GM10847 (cell line): Measurements from ENCODE around the gene RUSC2.

ENCODE experiments used
- POLR2A ChIP-seq: IDR thresholded peaks from 2 replicates; pipeline ENCODE4 v1.6.1; 2011; ENCODE audit not compliant: insufficient read length; ENCODE audit errors: extremely low read depth

Gene RUSC2

DNA sequence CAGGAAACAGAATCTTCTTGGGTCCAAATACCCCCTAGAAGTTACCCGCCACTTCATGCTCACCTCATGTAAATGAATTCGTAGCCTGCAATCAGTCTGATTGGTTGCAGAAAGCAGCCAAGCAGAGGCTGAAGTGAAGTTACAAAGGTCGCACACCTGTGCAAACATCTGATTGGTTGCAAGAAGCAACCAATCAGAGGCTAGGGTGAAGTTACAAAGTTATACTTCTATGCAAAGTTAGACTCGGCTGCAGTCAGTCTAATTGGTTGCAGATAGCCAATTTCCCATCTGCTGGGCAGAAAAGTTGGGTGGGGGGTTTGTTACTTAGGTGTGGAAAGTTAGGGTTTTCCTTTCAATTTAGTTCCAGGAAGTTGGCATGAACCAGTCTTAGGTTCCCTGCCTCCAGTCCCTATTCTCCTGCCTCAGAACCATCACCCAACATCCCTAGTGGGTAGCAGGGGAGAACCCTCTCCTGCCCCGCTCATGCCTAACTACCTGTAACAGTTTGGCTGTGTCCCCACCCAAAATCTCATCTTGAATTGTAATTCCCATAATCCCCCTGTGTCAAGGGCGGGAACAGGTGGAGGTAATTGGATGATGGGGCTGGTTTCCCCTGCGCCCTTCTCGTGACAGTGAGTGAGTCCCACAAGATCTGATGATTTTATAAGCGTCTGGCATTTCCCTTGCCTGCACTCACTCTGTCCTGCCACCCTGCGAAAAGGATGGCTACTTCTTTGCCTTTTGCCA is 1.2 kb upstream of the RUSC2 start:
- no peak for TF ChIP-seq POLR2A

DNA sequence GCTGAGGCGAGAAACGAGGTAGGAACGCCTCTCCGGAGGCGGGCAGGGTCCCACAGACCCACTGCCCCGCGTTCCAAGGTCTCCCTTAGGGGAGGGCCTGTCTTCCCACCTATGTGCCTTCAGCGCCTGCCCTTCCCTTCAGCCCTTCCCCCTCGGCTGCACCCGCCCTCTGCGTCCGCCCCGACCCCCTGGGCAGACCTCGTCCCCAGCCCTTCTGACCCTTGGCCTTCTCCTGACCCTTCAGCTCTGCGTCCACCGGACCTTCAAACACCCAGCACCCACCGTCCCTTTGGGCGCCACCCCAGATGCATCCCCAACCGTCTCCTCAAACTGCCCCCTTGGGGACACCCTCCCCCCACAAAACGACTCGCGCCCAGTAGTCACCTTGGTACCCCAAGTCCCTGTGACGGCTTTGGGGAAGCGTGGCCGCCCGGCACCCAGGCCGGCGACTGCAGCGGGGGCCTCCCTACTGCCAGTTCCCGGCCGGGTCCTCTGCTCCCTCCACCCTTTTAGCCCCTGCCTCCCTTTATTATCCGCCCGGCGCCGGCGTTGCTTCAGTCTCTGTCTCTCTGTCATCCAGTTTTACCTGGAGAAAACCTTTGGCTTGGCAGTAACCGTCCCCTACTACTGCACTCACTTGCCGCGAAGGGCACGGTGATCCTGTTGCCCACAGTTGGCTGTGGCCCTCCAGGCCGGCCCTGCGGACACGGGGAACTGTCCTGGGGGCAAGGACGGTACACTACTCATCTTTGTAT is 421 bp downstream of the RUSC2 start:
- no peak for TF ChIP-seq POLR2A

- no peak for TF ChIP-seq POLR2A
These were observed 1.1 kb downstream of the RUSC2 start for GRCh38 chr9:35490910-35491465.

GRCh38 chr9:35495984-35496383 is 6.1 kb downstream of the RUSC2 start:
- TF ChIP-seq POLR2A: no peak

- TF ChIP-seq POLR2A: no peak
These were observed 9.3 kb downstream of the RUSC2 start for GRCh38 chr9:35499029-35499700.

- no peak for TF ChIP-seq POLR2A
These were observed 9.8 kb downstream of the RUSC2 start for GRCh38 chr9:35499701-35500030.

DNA sequence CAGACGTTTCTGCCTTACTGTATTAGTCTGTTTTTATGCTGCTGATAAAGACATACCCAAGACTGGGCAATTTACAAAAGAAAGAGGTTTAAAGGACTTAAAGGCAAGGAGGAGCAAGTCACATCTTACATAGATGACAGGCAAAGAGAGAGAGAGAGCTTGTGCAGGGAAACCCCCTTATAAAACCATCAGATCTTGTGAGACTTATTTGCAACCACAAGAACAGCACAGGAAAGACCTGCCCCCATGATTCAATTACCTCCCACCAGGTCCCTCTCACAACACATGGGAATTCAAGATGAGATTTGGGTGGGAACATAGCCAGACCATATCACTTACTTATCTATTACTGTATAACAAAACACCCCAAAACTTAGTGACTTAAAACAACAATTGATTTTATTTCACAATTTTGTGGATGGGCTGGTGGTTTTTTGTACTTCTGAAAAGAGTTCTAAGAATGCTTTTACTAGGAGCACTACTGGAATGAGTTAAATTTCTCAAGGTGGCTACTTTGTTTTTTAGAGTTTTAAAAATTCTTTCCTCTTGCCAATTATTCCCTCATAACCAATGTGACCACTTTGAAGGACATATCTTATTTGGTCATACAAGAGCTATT is 10.3 kb downstream of the RUSC2 start:
- TF ChIP-seq POLR2A: no peak

DNA sequence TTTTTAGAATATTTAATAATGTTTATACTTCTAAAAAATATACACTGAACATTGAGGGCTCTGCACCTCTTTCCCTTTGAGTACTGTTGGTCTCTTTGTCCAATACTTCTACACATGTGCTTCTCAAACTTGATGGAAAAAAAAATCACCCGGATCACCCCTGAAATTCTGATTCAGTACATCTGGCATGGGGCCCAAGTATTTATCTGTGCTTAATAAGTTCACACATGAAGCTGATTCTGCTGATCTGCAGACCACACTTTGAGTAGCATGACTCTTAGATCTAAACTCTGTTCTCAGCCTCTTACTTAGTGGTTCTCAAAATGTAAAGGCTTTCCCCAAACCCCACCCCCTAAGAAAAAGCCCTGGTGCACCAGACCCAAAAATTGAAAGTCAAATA is 12.0 kb downstream of the RUSC2 start:
- TF ChIP-seq POLR2A: no peak

GRCh38 chr9:35506359-35506758 is 16.4 kb downstream of the RUSC2 start:
- TF ChIP-seq POLR2A: no peak

DNA sequence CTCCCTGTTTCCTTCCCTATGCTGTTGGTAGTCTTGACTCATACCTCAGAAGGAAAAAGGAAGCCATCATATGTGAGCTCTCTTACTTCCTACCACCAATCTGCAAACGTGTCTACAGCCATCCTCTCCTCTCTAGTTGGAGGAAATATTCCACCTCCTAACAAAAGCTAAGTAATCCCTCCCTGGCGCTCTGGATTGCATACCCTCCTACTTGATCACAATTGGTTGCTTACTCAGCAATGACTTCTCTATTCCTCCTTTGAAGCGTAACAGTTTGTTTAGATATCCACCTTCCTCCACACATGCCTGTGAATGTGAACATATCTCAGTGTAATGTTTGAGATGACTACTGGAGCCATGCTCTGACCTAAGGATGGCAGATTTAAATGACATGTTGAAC is 18.2 kb downstream of the RUSC2 start:
- TF ChIP-seq POLR2A: no peak

GRCh38 chr9:35510383-35510753 is 20.5 kb downstream of the RUSC2 start:
- no peak for TF ChIP-seq POLR2A

DNA sequence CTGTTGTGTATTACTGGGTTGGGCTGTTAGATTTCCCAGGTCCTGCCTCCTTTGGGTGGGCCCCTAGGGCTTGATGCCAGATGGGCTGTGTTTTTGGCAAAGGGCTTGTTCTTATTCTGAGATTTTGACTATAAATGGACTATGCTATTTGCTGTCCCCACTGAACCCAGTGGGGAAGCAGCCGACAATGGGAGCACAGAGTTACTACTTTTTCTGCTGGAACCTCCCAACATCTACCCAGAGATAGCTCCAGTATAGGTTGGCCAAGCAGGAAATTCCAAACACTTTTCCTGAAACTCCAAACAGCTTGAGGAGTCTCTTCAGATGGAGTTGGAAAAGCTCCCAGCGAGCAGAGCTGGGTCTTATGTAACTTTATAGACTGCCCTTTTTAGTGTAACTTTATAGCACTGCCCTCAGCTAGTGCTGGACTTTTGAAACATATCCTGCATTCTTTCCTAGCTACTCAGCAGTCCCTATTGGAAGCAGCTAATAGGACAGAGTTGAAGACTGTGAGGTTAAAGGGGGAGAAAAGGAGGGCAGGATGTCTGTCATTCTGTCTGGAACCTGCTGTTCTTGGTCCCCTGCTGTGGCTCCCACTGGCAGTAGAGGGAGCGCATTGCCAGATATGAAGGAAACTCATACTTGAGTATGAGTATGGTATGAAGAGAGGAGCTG is 21.0 kb downstream of the RUSC2 start:
- TF ChIP-seq POLR2A: no peak

DNA sequence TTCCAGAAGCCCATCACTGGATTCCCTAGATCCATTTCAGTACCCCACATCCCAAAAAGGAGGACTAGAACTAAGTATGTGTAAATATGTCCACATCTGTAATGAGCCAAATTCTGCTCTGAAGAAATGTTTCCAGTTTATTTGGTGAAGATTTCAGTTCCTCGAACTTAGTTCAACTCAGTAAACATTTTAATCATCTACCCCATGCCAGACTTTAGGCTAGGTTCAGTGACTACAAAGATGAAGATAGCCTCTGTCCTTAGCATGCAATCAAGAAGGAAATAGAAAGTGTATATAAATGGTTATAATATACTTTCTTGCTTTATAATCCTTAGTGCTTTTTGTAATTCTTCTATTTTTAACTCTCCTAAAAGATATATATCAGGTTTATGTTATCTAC is 21.5 kb downstream of the RUSC2 start:
- no peak for TF ChIP-seq POLR2A

DNA sequence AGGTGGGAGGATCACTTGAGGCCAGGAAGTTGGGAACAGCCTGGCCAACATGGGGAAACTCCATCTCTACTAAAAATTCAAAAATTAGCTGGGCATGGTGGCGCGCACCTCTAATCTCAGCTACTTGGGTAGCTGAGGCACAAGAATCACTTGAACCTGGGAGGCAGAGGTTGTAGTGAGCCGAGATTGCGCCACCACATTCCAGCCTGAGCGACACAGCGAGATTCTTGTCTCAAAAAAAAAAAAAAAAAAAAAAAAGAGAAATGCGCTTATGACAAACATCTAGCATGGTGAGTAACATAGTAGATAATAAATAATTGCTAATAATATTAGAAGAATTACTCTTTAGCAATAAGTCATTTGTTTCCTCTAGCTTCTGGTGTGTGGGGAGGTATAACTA is 25.9 kb downstream of the RUSC2 start:
- TF ChIP-seq POLR2A: no peak

- TF ChIP-seq POLR2A: no peak
These were observed 26.6 kb downstream of the RUSC2 start for GRCh38 chr9:35516479-35516878.
